ENCODE data around the gene PRDX1.

GRCh38 chr1:45542591-45542990, 20.9 kb upstream of the PRDX1 start:
- TF ChIP-seq CTCF (IDR thresholded peaks at IDR 0.05) (no peak), POLR2AphosphoS5 (IDR thresholded peaks at IDR 0.05; ENCODE audit: insufficient read depth in 1 of 2, low read depth in 1 of 2) (no peak), POLR2A (IDR thresholded peaks at IDR 0.05) (no peak)
